ENCODE results near the gene KDM6A.

- no peak for TF ChIP-seq POLR2A (IDR thresholded peaks at IDR 0.05; ENCODE audit: borderline replicate concordance, extremely low read depth, insufficient read depth, insufficient read length)
- TF ChIP-seq CTCF (IDR thresholded peaks at IDR 0.05 in 2 of 3, conservative IDR thresholded peaks at IDR 0.05 in 1 of 3; ENCODE audit: borderline replicate concordance in 1 of 3, insufficient read depth in 1 of 3, low read depth in 2 of 3, low read length in 2 of 3), result no peak
- TF ChIP-seq FOSL1 (IDR thresholded peaks at IDR 0.05; ENCODE audit: low read depth), result no peak
- TF ChIP-seq TCF7L2 (IDR thresholded peaks at IDR 0.05; ENCODE audit: borderline replicate concordance, extremely low read depth, insufficient read depth, insufficient read length), result no peak
- no peak for TF ChIP-seq RAD21 (IDR thresholded peaks at IDR 0.05; ENCODE audit: low read depth)
- no peak for TF ChIP-seq POLR2AphosphoS5 (IDR thresholded peaks at IDR 0.05; ENCODE audit: low read depth, low read length)
- TF ChIP-seq REST (IDR thresholded peaks at IDR 0.05; ENCODE audit: low read depth), result no peak
- no peak for TF ChIP-seq ZBTB33 (IDR thresholded peaks at IDR 0.05; ENCODE audit: extremely low read depth, insufficient replicate concordance, low read length)
These were observed 153.0 kb downstream of the KDM6A start for GRCh38 chrX:45026036-45026435.

Data from HCT116 (cell line).